Femur (tissue), 1 donor: ENCODE measurements around the gene CYP2A7.
"Not testable (repeated sequence)": the region's sequence is repeated elsewhere in the genome, so short reads cannot be mapped to it uniquely, and the experiment has no call there.

Experiments used
- DNase-seq: peaks from one replicate; pipeline ENCODE4 v3.0.0-alpha.2; 2017

The CYP2A7 gene

GRCh38 chr19:40882062-40882461 is at the start of gene CYP2A7:
TSS of gene CYP2A7 (minus strand) at chr19:40882231. CDS start at chr19:40882210, 21 bp downstream.
- DNase-seq, result not testable (repeated sequence)

- not testable (repeated sequence) for DNase-seq
These were observed 48.8 kb upstream of the CYP2A7 start for GRCh38 chr19:40930799-40931198.

- DNase-seq, result not testable (repeated sequence)
These were observed 47.9 kb upstream of the CYP2A7 start for GRCh38 chr19:40929942-40930341.

GRCh38 chr19:40928850-40929249 is 46.8 kb upstream of the CYP2A7 start:
- DNase-seq, result no peak

GRCh38 chr19:40927567-40927966 is 45.5 kb upstream of the CYP2A7 start:
- DNase-seq, result no peak

GRCh38 chr19:40926276-40926675 is 44.2 kb upstream of the CYP2A7 start:
- DNase-seq, result not testable (repeated sequence)

GRCh38 chr19:40923934-40924391 is 41.9 kb upstream of the CYP2A7 start:
- no peak for DNase-seq

- DNase-seq, result not testable (repeated sequence)
These were observed 40.5 kb upstream of the CYP2A7 start for GRCh38 chr19:40922237-40923160.

GRCh38 chr19:40921005-40921897 is 39.2 kb upstream of the CYP2A7 start:
- DNase-seq, result no peak

GRCh38 chr19:40920300-40921004 is 38.4 kb upstream of the CYP2A7 start:
- DNase-seq, result no peak

- not testable (repeated sequence) for DNase-seq
These were observed 37.7 kb upstream of the CYP2A7 start for GRCh38 chr19:40919530-40920299.

GRCh38 chr19:40918303-40918702 is 36.3 kb upstream of the CYP2A7 start:
- DNase-seq, result not testable (repeated sequence)

GRCh38 chr19:40908976-40909375 is 26.9 kb upstream of the CYP2A7 start:
- DNase-seq, result no peak

- no peak for DNase-seq
These were observed 26.1 kb upstream of the CYP2A7 start for GRCh38 chr19:40907968-40908735.

- DNase-seq, result no peak
These were observed 24.5 kb upstream of the CYP2A7 start for GRCh38 chr19:40906512-40906911.

- not testable (repeated sequence) for DNase-seq
These were observed 22.7 kb upstream of the CYP2A7 start for GRCh38 chr19:40904673-40905156.

- DNase-seq, result not testable (repeated sequence)
These were observed 20.1 kb upstream of the CYP2A7 start for GRCh38 chr19:40901975-40902750.

GRCh38 chr19:40900521-40900920 is 18.5 kb upstream of the CYP2A7 start:
- not testable (repeated sequence) for DNase-seq

- DNase-seq, result not testable (repeated sequence)
These were observed 17.9 kb upstream of the CYP2A7 start for GRCh38 chr19:40899964-40900363.
